Activated B cell treated with CpG ODN at 0.5 μM for 24 hours (primary cell): ENCODE results near the gene GFI1. TPM values are rescaled to one million over a fixed set of nuclear protein-coding genes. Genes with fewer than 3 reads are reported as not detected.

Source experiments
- total RNA-seq: library from RNA; stranded (reverse); gene quantifications from 2 replicates; pipeline ENCODE4 v1.2.3, GENCODE V29; 2022

GFI1 gene
- total RNA-seq, 1 donor from 2014 or later, result 1.2 TPM

Other genes starting within 250 kb of the GFI1 start
- 11.1 and 14.7 TPM in 2 replicates for gene GLMN, start 187.9 kb downstream of the GFI1 start, total RNA-seq
- gene RPAP2, start 187.9 kb downstream of the GFI1 start, total RNA-seq, result 27.1 and 31.7 TPM in 2 replicates